K562 (cell line): ENCODE data around the gene SYNGR3. TPM values are rescaled to one million over a fixed set of nuclear protein-coding genes. Genes with fewer than 3 reads are reported as not detected.

ENCODE experiments used
- ATAC-seq: fragments of 200-7000 bp; cut with Tn5 transposase; 3 replicates; pipeline ENCODE4 v1.9.1; 2020; ENCODE audit warnings: moderate library complexity
- BruUV-seq: library from RNA; stranded (reverse); fragments of 400-500 nt; replicated peaks from 2 replicates; lab custom pipeline; 2021; lab: Mats Ljungman, UMichigan
- CTCF ChIA-PET: fragments of 300-600 bp; formaldehyde crosslinking; extraction: SDS; loops from one replicate; lab custom pipeline; 2021; ENCODE audit warnings: low intra/inter-chr PET ratio; lab: Yijun Ruan, JAX
- POLR2A ChIA-PET: fragments of 300-600, 350-650 bp; sonication (Branson Sonifier 250); formaldehyde crosslinking; extraction: SDS; loops from one replicate; lab custom pipeline; 2021; ENCODE audit warnings: antibody characterized with exemption, inconsistent platforms; lab: Yijun Ruan, JAX
- DNase-seq, 4 experiments: peaks; one replicate each; pipeline versions ENCODE4 v3.0.0 to v3.0.0-alpha.2; 2011 to 2018; ENCODE audit warnings: low spot score in 3 of 4, mixed read lengths in 3 of 4; ENCODE audit errors: extremely low read depth in 1 of 4
- FAIRE-seq: peaks from 2 replicates; lab custom pipeline; 2011; peaks lifted over from hg19 to GRCh38; lab: Jason Lieb, UNC
- H2AFZ ChIP-seq: 2 replicates; pipeline ENCODE4 v1.6.0; 2011; ENCODE audit warnings: low read depth, low read length, control low read depth, inconsistent platforms
- H3K27ac ChIP-seq: fragments of 200-600 bp; 3 replicates; pipeline ENCODE4 v1.8.0; 2011; ENCODE audit warnings: low read depth, mild to moderate bottlenecking, control low read depth, inconsistent platforms, low read length, moderate library complexity, mixed read lengths; ENCODE audit errors: extremely low read depth
- H3K27me3 ChIP-seq, 2 experiments: fragments of 300-600 bp in 1 of 2; 2 replicates in 1 of 2; 3 replicates in 1 of 2; pipeline versions ENCODE4 v1.6.0 to v1.8.0; 2011; ENCODE audit warnings: inconsistent platforms in 2 of 2, low read length in 2 of 2, mild to moderate bottlenecking in 1 of 2, mixed read lengths in 1 of 2, moderate library complexity in 1 of 2; ENCODE audit not compliant: control insufficient read depth in 2 of 2, insufficient read depth in 2 of 2
- H3K36me3 ChIP-seq: fragments of 300-600 bp; 3 replicates; pipeline ENCODE4 v1.8.0; 2011; ENCODE audit warnings: mild to moderate bottlenecking, low read length, inconsistent platforms; ENCODE audit not compliant: control insufficient read depth, insufficient read depth
- H3K4me1 ChIP-seq, 2 experiments: fragments of 200-600 bp in 1 of 2; replicated peaks in 1 of 2; 2 replicates in 1 of 2; 3 replicates in 1 of 2; pipeline versions ENCODE4 v1.5.1 to v1.8.0; 2011; ENCODE audit warnings: inconsistent platforms in 2 of 2, low read length in 2 of 2, mild to moderate bottlenecking in 1 of 2, mixed read lengths in 1 of 2, moderate library complexity in 1 of 2; ENCODE audit not compliant: control insufficient read depth in 2 of 2, insufficient read depth in 2 of 2
- H3K4me2 ChIP-seq: 2 replicates; pipeline ENCODE4 v1.6.1; 2011; ENCODE audit warnings: low read length, control low read depth, inconsistent platforms, mixed read lengths; ENCODE audit not compliant: insufficient read depth
- H3K4me3 ChIP-seq: fragments of 200-600 bp; sonication (generic), shearing (Covaris generic); 2 replicates; pipeline ENCODE4 v1.5.1; 2016; ENCODE audit warnings: control low read depth, inconsistent platforms
- H3K79me2 ChIP-seq: fragments of 200-600 bp; 3 replicates; pipeline ENCODE4 v1.8.0; 2011; ENCODE audit warnings: low read length, inconsistent platforms; ENCODE audit not compliant: control insufficient read depth, insufficient read depth
- H3K9ac ChIP-seq, 2 experiments: 2 replicates each; pipeline versions ENCODE4 v1.6.0 to v1.6.1; 2011; ENCODE audit warnings: low read depth in 2 of 2, low read length in 2 of 2, control low read depth in 1 of 2, inconsistent platforms in 1 of 2, mild to moderate bottlenecking in 1 of 2, mixed read lengths in 1 of 2; ENCODE audit not compliant: insufficient read depth in 1 of 2
- H3K9me1 ChIP-seq: one replicate; pipeline ENCODE4 v1.6.0; 2011; ENCODE audit warnings: inconsistent platforms, mild to moderate bottlenecking, low read length, moderate library complexity; ENCODE audit not compliant: control insufficient read depth, insufficient read depth
- H3K9me3 ChIP-seq: replicated peaks from 2 replicates; pipeline ENCODE4 v1.5.1; 2011; ENCODE audit warnings: low read depth, low read length, inconsistent platforms; ENCODE audit not compliant: control insufficient read depth, insufficient read depth
- H4K20me1 ChIP-seq: replicated peaks from 2 replicates; pipeline ENCODE4 v1.6.1; 2011; ENCODE audit warnings: low read length, inconsistent platforms, mixed read lengths; ENCODE audit not compliant: control insufficient read depth, insufficient read depth
- BHLHE40 ChIP-seq: IDR thresholded peaks from 2 replicates; pipeline ENCODE4 v1.6.1; 2011; ENCODE audit warnings: low read length, improper control_type of control experiment
- CEBPB ChIP-seq: fragments of 450-650 bp; IDR thresholded peaks from 2 replicates; pipeline ENCODE4 v1.6.1; 2016; ENCODE audit warnings: missing genetic modification characterization, missing compliant biosample characterization
- CEBPG ChIP-seq, 3 experiments: fragments of 200-800 bp in 1 of 3; sonication (Bioruptor generic) in 1 of 3; sonication (generic) in 1 of 3; formaldehyde crosslinking in 1 of 3; IDR thresholded peaks in 2 of 3; conservative IDR thresholded peaks in 1 of 3; 2 replicates each; pipeline versions ENCODE4 v1.6.1 to v1.8.0; 2016 to 2022; ENCODE audit warnings: missing compliant biosample characterization in 2 of 3, missing genetic modification characterization in 2 of 3, mild to moderate bottlenecking in 1 of 3, missing genetic modification reagents in 1 of 3
- ELF2 ChIP-seq: fragments of 250-450 bp; sonication (Bioruptor Pico); IDR thresholded peaks from 2 replicates; pipeline ENCODE4 v1.5.0; 2021; ENCODE audit warnings: mild to moderate bottlenecking
- NFE2 ChIP-seq: IDR thresholded peaks from 2 replicates; pipeline ENCODE4 v1.6.1; 2014; ENCODE audit warnings: antibody characterized with exemption, low read depth
- PHB2 ChIP-seq: fragments of 450-650 bp; IDR thresholded peaks from 2 replicates; pipeline ENCODE4 v1.6.1; 2017; ENCODE audit warnings: low read depth
- PTBP1 ChIP-seq: fragments of 200-400 bp; formaldehyde crosslinking; IDR thresholded peaks from 2 replicates; pipeline ENCODE4 v1.6.1; 2017; ENCODE audit warnings: low read depth, low read length
- SP1 ChIP-seq: sonication (generic); formaldehyde crosslinking; IDR thresholded peaks from 2 replicates; pipeline ENCODE4 v1.8.1; 2022; ENCODE audit warnings: mild to moderate bottlenecking, missing genetic modification reagents
- SRSF3 ChIP-seq: fragments of 200-400 bp; formaldehyde crosslinking; IDR thresholded peaks from 2 replicates; pipeline ENCODE4 v1.6.1; 2016; ENCODE audit warnings: mild to moderate bottlenecking, low read length, moderate library complexity; ENCODE audit not compliant: insufficient read depth
- ZNF778 ChIP-seq: fragments of 450-650 bp; formaldehyde crosslinking; IDR thresholded peaks from 2 replicates; pipeline ENCODE4 v1.4.0; 2020; ENCODE audit warnings: mild to moderate bottlenecking, moderate library complexity
- WGBS: fragments of 100-300 bp; shearing (Covaris generic); methylation state at CpG from one replicate; pipeline ENCODE4 v1.1.6; 2016; ENCODE audit warnings: low coverage, mixed read lengths; ENCODE audit not compliant: insufficient coverage; ENCODE audit errors: missing lambda C conversion rate; 5-methylcytosine and 5-hydroxymethylcytosine counted together
- in situ Hi-C: fragments of 300-500 bp; cut with MboI; formaldehyde crosslinking; loops from 4 replicates; pipeline ENCODE4 v1.15.0; 2018; ENCODE audit warnings: inconsistent platforms, mixed read lengths
- intact Hi-C: fragments of 100-400 bp; cut with micrococcal nuclease; formaldehyde crosslinking; loops from 2 replicates; pipeline ENCODE4 v1.14.2; 2022
- polyA plus RNA-seq, 8 experiments: library from polyadenylated mRNA; depleted of rRNA in 4 of 8; stranded (reverse) in 5 of 8; unstranded in 3 of 8; fragments of >200 nt; fragmentation: Nextera tagmentation in 2 of 8; fragmentation: Illumina TruSeq in 1 of 8; extraction: Ambion mirVana in 2 of 8; extraction: Trizol in 1 of 8; gene quantifications; 2 replicates each; pipeline versions ENCODE4 v1.2.1 to v1.2.3, GENCODE V29; 2011 to 2014; ENCODE audit warnings: inconsistent platforms in 1 of 8, missing spikeins in 1 of 8
- total RNA-seq, 7 experiments: library from RNA; depleted of rRNA in 6 of 7; stranded (reverse); fragments of >200 nt in 6 of 7; fragmentation: Illumina TruSeq in 2 of 7; extraction: Trizol in 2 of 7; gene quantifications; 2 replicates each; pipeline versions ENCODE4 v1.2.1 to v1.2.3, GENCODE V29; 2011 to 2021; ENCODE audit warnings: low replicate concordance in 1 of 7
- TF ChIP-seq, protein P1 (sequence below), 3 experiments: IDR thresholded peaks in 2 of 3; conservative IDR thresholded peaks in 1 of 3; 2 replicates each; pipeline ENCODE4 v1.5.1; 2011 to 2012; ENCODE audit warnings: low read length in 3 of 3, mild to moderate bottlenecking in 3 of 3, control low read depth in 2 of 3, improper control_type of control experiment in 1 of 3, inconsistent platforms in 1 of 3, low read depth in 1 of 3, mixed read lengths in 1 of 3, moderate library complexity in 1 of 3; ENCODE audit not compliant: insufficient read depth in 2 of 3
- TF ChIP-seq, protein P2 (sequence below): fragments of 450-650 bp; IDR thresholded peaks from 2 replicates; pipeline ENCODE4 v1.6.1; 2018; ENCODE audit not compliant: partially characterized antibody

SYNGR3 gene
- total and polyA plus RNA-seq, 9 of the 15 experiments (the other 6 are each of a cell fraction or from before 2014, with no cell fraction given), result 3.7 to 69.2 (median 36.3) TPM

DNA sequence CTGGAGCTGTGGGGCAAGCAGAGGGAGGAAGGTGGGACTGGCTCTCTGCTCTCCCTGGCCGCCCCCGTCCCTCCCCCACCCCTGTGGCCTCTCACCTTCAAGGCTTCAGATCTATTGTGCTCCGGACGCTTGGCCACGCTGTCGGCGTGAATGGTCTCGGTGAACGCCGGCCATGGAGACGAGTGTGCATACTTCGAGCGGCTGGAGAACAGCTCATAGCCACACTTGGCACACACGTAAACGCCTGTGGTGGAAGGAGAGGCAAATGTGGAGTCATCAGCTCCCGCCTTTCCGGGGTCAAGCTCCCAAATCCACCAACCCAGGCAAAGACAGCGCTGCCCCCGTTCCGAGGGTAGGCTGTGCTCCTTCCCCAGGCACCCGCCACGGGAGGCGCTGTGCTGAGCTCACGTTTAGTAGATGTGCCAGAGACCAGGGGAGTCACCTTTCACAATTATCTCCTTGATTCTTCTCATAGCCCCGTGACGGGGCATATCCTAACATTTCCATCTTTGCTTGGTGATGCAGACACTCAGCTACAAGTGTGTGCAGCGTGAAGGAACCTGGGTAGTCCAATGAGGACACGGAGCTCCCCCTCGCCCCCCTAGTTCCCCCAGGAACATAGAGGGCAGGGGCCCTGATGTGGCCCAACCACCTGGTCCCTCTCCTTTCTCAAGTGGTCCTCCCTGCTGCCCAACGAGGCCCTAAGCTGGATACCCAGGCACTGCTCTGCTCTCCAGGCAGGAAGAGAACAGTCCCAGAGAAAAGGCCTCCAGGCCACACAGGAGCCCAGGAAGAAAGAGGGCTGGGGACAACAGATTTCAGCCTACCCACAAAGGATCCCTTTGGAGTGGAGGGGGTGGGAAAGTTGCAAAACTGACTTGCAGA is 48.4 kb upstream of the SYNGR3 start:
- H3K9me3 ChIP-seq, result no peaks in the 10 kb centered on the region
- H2AFZ ChIP-seq, result 0 out of 2 replicates have a peak overlapping the region, but pooled peaks have one; percentile 49
- peaks cover 20% of the 10 kb centered on the region for H3K79me2 ChIP-seq
- WGBS, result 54% methylated on average over 27 of the region's 30 CpGs
- H4K20me1 ChIP-seq, result peaks cover 7% of the 10 kb centered on the region
- peaks cover 37% of the 10 kb centered on the region; the same call in 2 of the 3 replicates for H3K36me3 ChIP-seq
- ChIA-PET POLR2A (interaction anchor here (0.7 to 1.6 kb wide), 7 partner anchors 9 to 213 kb away, joined by 3 to 7 read pairs (median 4); partner anchors contain the start of gene RPS2), CTCF (no interaction called here)
- DNase-seq, result peak in 3 of 4 experiments; percentile 56 to 75 (median 66)
- no TSS peak for BruUV-seq
- ATAC-seq, result peak; percentile 25
- peaks cover 8% of the 10 kb centered on the region for H3K9me1 ChIP-seq
- intact Hi-C loops, result loop anchor here (2.0 kb wide), 1 partner anchor 23 kb away; the partner anchor contains the start of gene RPS2
- in situ Hi-C loops, result no loop called here
- no peak for FAIRE-seq
- H3K27me3 ChIP-seq, result no peaks in the 10 kb centered on the region
- peak overlapping the region; percentile 78 for H3K4me3 ChIP-seq
- peak overlapping the region; percentile 63 to 91 for H3K9ac ChIP-seq
- H3K27ac ChIP-seq, result peak overlapping the region; percentile 51
- TF ChIP-seq SP1 (0 out of 2 replicates have a peak, but pooled peaks have one; percentile 2), PTBP1 (no peak), ZNF778 (CRISPR knock-in tag) (no peak), SRSF3 (no peak), NFE2 (peak; percentile 11; the same call in 1 of the 2 replicates), CEBPG (CRISPR knock-in tag; IDR thresholded peaks at IDR 0.05) (no peak), CEBPG (tag; conservative IDR thresholded peaks at IDR 0.05 in 1 of 2, IDR thresholded peaks at IDR 0.05 in 1 of 2) (0 out of 4 replicates have a peak, but pooled peaks of 1 of the 2 experiments have one; percentile 6), CEBPB (tag) (peak; percentile 90), BHLHE40 (peak; percentile 86), ELF2 (CRISPR knock-in tag) (no peak), PHB2 (no peak)
- TF ChIP-seq, protein P1, sequence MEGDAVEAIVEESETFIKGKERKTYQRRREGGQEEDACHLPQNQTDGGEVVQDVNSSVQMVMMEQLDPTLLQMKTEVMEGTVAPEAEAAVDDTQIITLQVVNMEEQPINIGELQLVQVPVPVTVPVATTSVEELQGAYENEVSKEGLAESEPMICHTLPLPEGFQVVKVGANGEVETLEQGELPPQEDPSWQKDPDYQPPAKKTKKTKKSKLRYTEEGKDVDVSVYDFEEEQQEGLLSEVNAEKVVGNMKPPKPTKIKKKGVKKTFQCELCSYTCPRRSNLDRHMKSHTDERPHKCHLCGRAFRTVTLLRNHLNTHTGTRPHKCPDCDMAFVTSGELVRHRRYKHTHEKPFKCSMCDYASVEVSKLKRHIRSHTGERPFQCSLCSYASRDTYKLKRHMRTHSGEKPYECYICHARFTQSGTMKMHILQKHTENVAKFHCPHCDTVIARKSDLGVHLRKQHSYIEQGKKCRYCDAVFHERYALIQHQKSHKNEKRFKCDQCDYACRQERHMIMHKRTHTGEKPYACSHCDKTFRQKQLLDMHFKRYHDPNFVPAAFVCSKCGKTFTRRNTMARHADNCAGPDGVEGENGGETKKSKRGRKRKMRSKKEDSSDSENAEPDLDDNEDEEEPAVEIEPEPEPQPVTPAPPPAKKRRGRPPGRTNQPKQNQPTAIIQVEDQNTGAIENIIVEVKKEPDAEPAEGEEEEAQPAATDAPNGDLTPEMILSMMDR (IDR thresholded peaks at IDR 0.05 in 2 of 3, conservative IDR thresholded peaks at IDR 0.05 in 1 of 3; ENCODE audit: insufficient read depth in 2 of 3, low read depth in 1 of 3, low read length in 3 of 3), result peak; percentile 52 to 56 (median 56); a peak in 4 of 6 replicates
- TF ChIP-seq, protein P2, sequence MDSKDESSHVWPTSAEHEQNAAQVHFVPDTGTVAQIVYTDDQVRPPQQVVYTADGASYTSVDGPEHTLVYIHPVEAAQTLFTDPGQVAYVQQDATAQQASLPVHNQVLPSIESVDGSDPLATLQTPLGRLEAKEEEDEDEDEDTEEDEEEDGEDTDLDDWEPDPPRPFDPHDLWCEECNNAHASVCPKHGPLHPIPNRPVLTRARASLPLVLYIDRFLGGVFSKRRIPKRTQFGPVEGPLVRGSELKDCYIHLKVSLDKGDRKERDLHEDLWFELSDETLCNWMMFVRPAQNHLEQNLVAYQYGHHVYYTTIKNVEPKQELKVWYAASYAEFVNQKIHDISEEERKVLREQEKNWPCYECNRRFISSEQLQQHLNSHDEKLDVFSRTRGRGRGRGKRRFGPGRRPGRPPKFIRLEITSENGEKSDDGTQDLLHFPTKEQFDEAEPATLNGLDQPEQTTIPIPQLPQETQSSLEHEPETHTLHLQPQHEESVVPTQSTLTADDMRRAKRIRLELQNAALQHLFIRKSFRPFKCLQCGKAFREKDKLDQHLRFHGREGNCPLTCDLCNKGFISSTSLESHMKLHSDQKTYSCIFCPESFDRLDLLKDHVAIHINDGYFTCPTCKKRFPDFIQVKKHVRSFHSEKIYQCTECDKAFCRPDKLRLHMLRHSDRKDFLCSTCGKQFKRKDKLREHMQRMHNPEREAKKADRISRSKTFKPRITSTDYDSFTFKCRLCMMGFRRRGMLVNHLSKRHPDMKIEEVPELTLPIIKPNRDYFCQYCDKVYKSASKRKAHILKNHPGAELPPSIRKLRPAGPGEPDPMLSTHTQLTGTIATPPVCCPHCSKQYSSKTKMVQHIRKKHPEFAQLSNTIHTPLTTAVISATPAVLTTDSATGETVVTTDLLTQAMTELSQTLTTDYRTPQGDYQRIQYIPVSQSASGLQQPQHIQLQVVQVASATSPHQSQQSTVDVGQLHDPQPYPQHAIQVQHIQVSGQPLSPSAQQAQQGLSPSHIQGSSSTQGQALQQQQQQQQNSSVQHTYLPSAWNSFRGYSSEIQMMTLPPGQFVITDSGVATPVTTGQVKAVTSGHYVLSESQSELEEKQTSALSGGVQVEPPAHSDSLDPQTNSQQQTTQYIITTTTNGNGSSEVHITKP, result peak; percentile 69
- TF ChIP-seq, all 486 proteins: peak for 7
- Histone ChIP-seq H3K4me1 (peaks cover 29 to 66% of the 10 kb centered on the region in 2 experiments), H3K4me2 (peak overlapping the region; percentile 84)
